ENCODE measurements around the gene ARL15. TPM values are rescaled to one million over a fixed set of nuclear protein-coding genes. Genes with fewer than 3 reads are reported as not detected.

The ARL15 gene
- total RNA-seq, 6 experiments from 2014 or later: 9.8 to 16.0 (median 13.4) TPM

GRCh38 chr5:54289769-54290168 is 20.6 kb downstream of the ARL15 start:
- peaks cover 19% of the 10 kb centered on the region for H3K9me3 Mint-ChIP-seq
- TF ChIP-seq, protein P1, sequence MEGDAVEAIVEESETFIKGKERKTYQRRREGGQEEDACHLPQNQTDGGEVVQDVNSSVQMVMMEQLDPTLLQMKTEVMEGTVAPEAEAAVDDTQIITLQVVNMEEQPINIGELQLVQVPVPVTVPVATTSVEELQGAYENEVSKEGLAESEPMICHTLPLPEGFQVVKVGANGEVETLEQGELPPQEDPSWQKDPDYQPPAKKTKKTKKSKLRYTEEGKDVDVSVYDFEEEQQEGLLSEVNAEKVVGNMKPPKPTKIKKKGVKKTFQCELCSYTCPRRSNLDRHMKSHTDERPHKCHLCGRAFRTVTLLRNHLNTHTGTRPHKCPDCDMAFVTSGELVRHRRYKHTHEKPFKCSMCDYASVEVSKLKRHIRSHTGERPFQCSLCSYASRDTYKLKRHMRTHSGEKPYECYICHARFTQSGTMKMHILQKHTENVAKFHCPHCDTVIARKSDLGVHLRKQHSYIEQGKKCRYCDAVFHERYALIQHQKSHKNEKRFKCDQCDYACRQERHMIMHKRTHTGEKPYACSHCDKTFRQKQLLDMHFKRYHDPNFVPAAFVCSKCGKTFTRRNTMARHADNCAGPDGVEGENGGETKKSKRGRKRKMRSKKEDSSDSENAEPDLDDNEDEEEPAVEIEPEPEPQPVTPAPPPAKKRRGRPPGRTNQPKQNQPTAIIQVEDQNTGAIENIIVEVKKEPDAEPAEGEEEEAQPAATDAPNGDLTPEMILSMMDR (IDR thresholded peaks at IDR 0.05): no peak
- no peak overlapping the region for H3K27ac Mint-ChIP-seq
- H3K36me3 Mint-ChIP-seq (ENCODE audit: low read depth): peaks cover 6% of the 10 kb centered on the region
- peaks cover 11% of the 10 kb centered on the region for H3K4me1 Mint-ChIP-seq (ENCODE audit: low read depth)
- no peaks in the 10 kb centered on the region for H3K27me3 Mint-ChIP-seq (ENCODE audit: insufficient read depth)
- no peak for DNase-seq
- H3K4me3 Mint-ChIP-seq: no peak overlapping the region

- TF ChIP-seq, protein P1 (IDR thresholded peaks at IDR 0.05): no peak
- DNase-seq: no peak
- Mint-ChIP-seq H3K27me3 (ENCODE audit: insufficient read depth) (no peaks in the 10 kb centered on the region), H3K9me3 (peaks cover 19% of the 10 kb centered on the region), H3K4me1 (ENCODE audit: low read depth) (peaks cover 2% of the 10 kb centered on the region; the same call in 1 of the 2 replicates), H3K27ac (no peak overlapping the region), H3K4me3 (no peak overlapping the region), H3K36me3 (ENCODE audit: low read depth) (peaks cover 6% of the 10 kb centered on the region)
Measured at GRCh38 chr5:54288568-54289217, 21.7 kb downstream of the ARL15 start.

DNA sequence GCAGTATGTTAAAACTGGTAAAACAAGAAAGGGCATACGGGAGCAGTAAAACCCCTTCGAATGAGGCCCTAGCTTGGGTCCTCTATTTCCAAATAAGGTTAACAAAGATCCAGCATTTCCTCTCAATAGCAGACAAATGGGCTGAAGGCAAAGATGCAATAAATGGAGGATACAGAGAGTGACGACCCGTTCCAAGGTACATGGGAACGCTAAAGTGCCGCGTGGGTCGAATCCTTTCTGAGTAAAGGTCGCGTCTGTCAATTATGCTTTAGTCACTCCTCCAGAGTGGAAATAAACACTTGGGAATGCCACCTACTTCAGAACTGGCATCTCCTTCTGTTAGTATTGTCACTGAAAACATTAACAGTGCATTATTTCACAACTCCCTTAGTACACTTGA is 24.7 kb downstream of the ARL15 start:
- Mint-ChIP-seq H3K27ac (no peak overlapping the region), H3K4me3 (no peak overlapping the region), H3K9me3 (peaks cover 19% of the 10 kb centered on the region), H3K27me3 (ENCODE audit: insufficient read depth) (no peaks in the 10 kb centered on the region), H3K36me3 (ENCODE audit: low read depth) (peaks cover 7% of the 10 kb centered on the region), H3K4me1 (ENCODE audit: low read depth) (no peaks in the 10 kb centered on the region)
- TF ChIP-seq, protein P1 (IDR thresholded peaks at IDR 0.05): no peak
- DNase-seq: no peak

DNA sequence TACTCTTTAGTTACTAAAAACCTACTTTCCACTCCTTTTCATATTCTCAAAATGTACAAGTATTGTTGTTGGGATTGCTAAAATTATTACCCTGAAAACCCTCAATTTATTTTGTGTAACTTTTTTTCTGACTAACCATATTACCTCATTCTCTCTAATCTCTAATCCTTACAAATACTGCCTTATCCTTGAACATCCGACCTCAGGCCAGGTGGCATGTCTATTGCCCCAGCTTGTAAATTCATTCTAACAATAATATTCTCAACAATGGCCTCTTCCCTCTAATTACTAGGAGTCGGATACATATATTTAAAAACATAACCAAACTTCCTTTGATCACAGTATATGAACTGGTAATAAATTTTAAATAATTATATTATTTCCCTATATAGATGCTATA is 25.8 kb downstream of the ARL15 start:
- TF ChIP-seq, protein P1 (IDR thresholded peaks at IDR 0.05): no peak
- Mint-ChIP-seq H3K27me3 (ENCODE audit: insufficient read depth) (no peaks in the 10 kb centered on the region), H3K27ac (no peak overlapping the region), H3K36me3 (ENCODE audit: low read depth) (peaks cover 16% of the 10 kb centered on the region), H3K9me3 (peaks cover 19% of the 10 kb centered on the region), H3K4me1 (ENCODE audit: low read depth) (no peaks in the 10 kb centered on the region), H3K4me3 (no peak overlapping the region)
- no peak for DNase-seq

- TF ChIP-seq, protein P1 (IDR thresholded peaks at IDR 0.05): no peak
- no peak for DNase-seq
- Mint-ChIP-seq H3K9me3 (peaks cover 17% of the 10 kb centered on the region), H3K27ac (no peak overlapping the region), H3K4me1 (ENCODE audit: low read depth) (peaks cover 8% of the 10 kb centered on the region), H3K4me3 (no peak overlapping the region), H3K36me3 (ENCODE audit: low read depth) (peaks cover 16% of the 10 kb centered on the region), H3K27me3 (ENCODE audit: insufficient read depth) (no peaks in the 10 kb centered on the region)
Measured at GRCh38 chr5:54282876-54283275, 27.5 kb downstream of the ARL15 start.

Measured in HFFc6 (cell line).